K562 (cell line): Measurements from ENCODE around the gene TMC5. TPM values are rescaled to one million over a fixed set of nuclear protein-coding genes. Genes with fewer than 3 reads are reported as not detected.

Experiments
- ATAC-seq: fragments of 200-7000 bp; cut with Tn5 transposase; 3 replicates; pipeline ENCODE4 v1.9.1; 2020; ENCODE audit warnings: moderate library complexity
- BruUV-seq: library from RNA; stranded (reverse); fragments of 400-500 nt; replicated peaks from 2 replicates; lab custom pipeline; 2021; lab: Mats Ljungman, UMichigan
- CTCF ChIA-PET: fragments of 300-600 bp; formaldehyde crosslinking; extraction: SDS; loops from one replicate; lab custom pipeline; 2021; ENCODE audit warnings: low intra/inter-chr PET ratio; lab: Yijun Ruan, JAX
- POLR2A ChIA-PET: fragments of 300-600, 350-650 bp; sonication (Branson Sonifier 250); formaldehyde crosslinking; extraction: SDS; loops from one replicate; lab custom pipeline; 2021; ENCODE audit warnings: antibody characterized with exemption, inconsistent platforms; lab: Yijun Ruan, JAX
- DNase-seq, 4 experiments: peaks; one replicate each; pipeline versions ENCODE4 v3.0.0 to v3.0.0-alpha.2; 2011 to 2018; ENCODE audit warnings: low spot score in 3 of 4, mixed read lengths in 3 of 4; ENCODE audit errors: extremely low read depth in 1 of 4
- FAIRE-seq: peaks from 2 replicates; lab custom pipeline; 2011; peaks lifted over from hg19 to GRCh38; lab: Jason Lieb, UNC
- H2AFZ ChIP-seq: 2 replicates; pipeline ENCODE4 v1.6.0; 2011; ENCODE audit warnings: low read depth, low read length, control low read depth, inconsistent platforms
- H3K27ac ChIP-seq: fragments of 200-600 bp; 3 replicates; pipeline ENCODE4 v1.8.0; 2011; ENCODE audit warnings: low read depth, mild to moderate bottlenecking, control low read depth, inconsistent platforms, low read length, moderate library complexity, mixed read lengths; ENCODE audit errors: extremely low read depth
- H3K27me3 ChIP-seq, 2 experiments: fragments of 300-600 bp in 1 of 2; 2 replicates in 1 of 2; 3 replicates in 1 of 2; pipeline versions ENCODE4 v1.6.0 to v1.8.0; 2011; ENCODE audit warnings: inconsistent platforms in 2 of 2, low read length in 2 of 2, mild to moderate bottlenecking in 1 of 2, mixed read lengths in 1 of 2, moderate library complexity in 1 of 2; ENCODE audit not compliant: control insufficient read depth in 2 of 2, insufficient read depth in 2 of 2
- H3K36me3 ChIP-seq: fragments of 300-600 bp; 3 replicates; pipeline ENCODE4 v1.8.0; 2011; ENCODE audit warnings: mild to moderate bottlenecking, low read length, inconsistent platforms; ENCODE audit not compliant: control insufficient read depth, insufficient read depth
- H3K4me1 ChIP-seq, 2 experiments: fragments of 200-600 bp in 1 of 2; replicated peaks in 1 of 2; 2 replicates in 1 of 2; 3 replicates in 1 of 2; pipeline versions ENCODE4 v1.5.1 to v1.8.0; 2011; ENCODE audit warnings: inconsistent platforms in 2 of 2, low read length in 2 of 2, mild to moderate bottlenecking in 1 of 2, mixed read lengths in 1 of 2, moderate library complexity in 1 of 2; ENCODE audit not compliant: control insufficient read depth in 2 of 2, insufficient read depth in 2 of 2
- H3K4me2 ChIP-seq: 2 replicates; pipeline ENCODE4 v1.6.1; 2011; ENCODE audit warnings: low read length, control low read depth, inconsistent platforms, mixed read lengths; ENCODE audit not compliant: insufficient read depth
- H3K4me3 ChIP-seq: fragments of 200-600 bp; sonication (generic), shearing (Covaris generic); 2 replicates; pipeline ENCODE4 v1.5.1; 2016; ENCODE audit warnings: control low read depth, inconsistent platforms
- H3K79me2 ChIP-seq: fragments of 200-600 bp; 3 replicates; pipeline ENCODE4 v1.8.0; 2011; ENCODE audit warnings: low read length, inconsistent platforms; ENCODE audit not compliant: control insufficient read depth, insufficient read depth
- H3K9ac ChIP-seq, 2 experiments: 2 replicates each; pipeline versions ENCODE4 v1.6.0 to v1.6.1; 2011; ENCODE audit warnings: low read depth in 2 of 2, low read length in 2 of 2, control low read depth in 1 of 2, inconsistent platforms in 1 of 2, mild to moderate bottlenecking in 1 of 2, mixed read lengths in 1 of 2; ENCODE audit not compliant: insufficient read depth in 1 of 2
- H3K9me1 ChIP-seq: one replicate; pipeline ENCODE4 v1.6.0; 2011; ENCODE audit warnings: inconsistent platforms, mild to moderate bottlenecking, low read length, moderate library complexity; ENCODE audit not compliant: control insufficient read depth, insufficient read depth
- H3K9me3 ChIP-seq: replicated peaks from 2 replicates; pipeline ENCODE4 v1.5.1; 2011; ENCODE audit warnings: low read depth, low read length, inconsistent platforms; ENCODE audit not compliant: control insufficient read depth, insufficient read depth
- H4K20me1 ChIP-seq: replicated peaks from 2 replicates; pipeline ENCODE4 v1.6.1; 2011; ENCODE audit warnings: low read length, inconsistent platforms, mixed read lengths; ENCODE audit not compliant: control insufficient read depth, insufficient read depth
- SIN3B ChIP-seq: fragments of 450-650 bp; IDR thresholded peaks from 2 replicates; pipeline ENCODE4 v1.6.1; 2017; ENCODE audit warnings: low read depth, mild to moderate bottlenecking, moderate library complexity
- TAL1 ChIP-seq: fragments of 450-650 bp; IDR thresholded peaks from 2 replicates; pipeline ENCODE4 v1.6.1; 2016; ENCODE audit warnings: mild to moderate bottlenecking
- WGBS: fragments of 100-300 bp; shearing (Covaris generic); methylation state at CpG from one replicate; pipeline ENCODE4 v1.1.6; 2016; ENCODE audit warnings: low coverage, mixed read lengths; ENCODE audit not compliant: insufficient coverage; ENCODE audit errors: missing lambda C conversion rate; 5-methylcytosine and 5-hydroxymethylcytosine counted together
- in situ Hi-C: fragments of 300-500 bp; cut with MboI; formaldehyde crosslinking; loops from 4 replicates; pipeline ENCODE4 v1.15.0; 2018; ENCODE audit warnings: inconsistent platforms, mixed read lengths
- intact Hi-C: fragments of 100-400 bp; cut with micrococcal nuclease; formaldehyde crosslinking; loops from 2 replicates; pipeline ENCODE4 v1.14.2; 2022
- polyA plus RNA-seq, 8 experiments: library from polyadenylated mRNA; depleted of rRNA in 4 of 8; stranded (reverse) in 5 of 8; unstranded in 3 of 8; fragments of >200 nt; fragmentation: Nextera tagmentation in 2 of 8; fragmentation: Illumina TruSeq in 1 of 8; extraction: Ambion mirVana in 2 of 8; extraction: Trizol in 1 of 8; gene quantifications; 2 replicates each; pipeline versions ENCODE4 v1.2.1 to v1.2.3, GENCODE V29; 2011 to 2014; ENCODE audit warnings: inconsistent platforms in 1 of 8, missing spikeins in 1 of 8
- total RNA-seq, 7 experiments: library from RNA; depleted of rRNA in 6 of 7; stranded (reverse); fragments of >200 nt in 6 of 7; fragmentation: Illumina TruSeq in 2 of 7; extraction: Trizol in 2 of 7; gene quantifications; 2 replicates each; pipeline versions ENCODE4 v1.2.1 to v1.2.3, GENCODE V29; 2011 to 2021; ENCODE audit warnings: low replicate concordance in 1 of 7
- TF ChIP-seq, protein P1 (sequence below): fragments of 450-650 bp; IDR thresholded peaks from 2 replicates; pipeline ENCODE4 v1.6.1; 2016; ENCODE audit warnings: low read depth
- TF ChIP-seq, protein P2 (sequence below): fragments of 450-650 bp; IDR thresholded peaks from 2 replicates; pipeline ENCODE4 v1.6.1; 2016
- TF ChIP-seq, protein P3 (sequence below): fragments of 450-650 bp; IDR thresholded peaks from 2 replicates; pipeline ENCODE4 v1.7.1; 2018; ENCODE audit warnings: mild to moderate bottlenecking, low read depth; ENCODE audit not compliant: partially characterized antibody

The TMC5 gene
- total and polyA plus RNA-seq, 9 of the 15 experiments (the other 6 are each of a cell fraction or from before 2014, with no cell fraction given): 0.83 to 2.6 (median 1.6) TPM

DNA sequence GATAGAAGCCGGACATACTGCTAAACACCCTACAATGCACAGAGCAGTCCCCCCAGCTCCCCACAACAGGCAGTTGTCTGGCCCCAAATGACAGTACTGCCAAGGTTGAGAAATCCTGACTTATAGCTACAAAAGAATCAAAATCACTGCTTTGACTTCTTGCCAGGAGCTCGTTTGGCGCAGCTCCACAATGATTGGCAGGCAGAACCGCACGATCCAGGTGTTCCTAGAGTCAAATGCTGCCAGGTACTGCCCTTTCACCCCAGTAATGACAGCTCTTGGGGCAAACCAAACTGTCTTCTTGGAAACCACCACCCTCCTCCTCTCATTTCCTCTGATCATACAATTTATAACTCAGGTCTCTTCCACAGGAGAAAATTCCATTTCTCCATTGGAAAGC lies 2.2 kb upstream of the TMC5 start:
- Histone ChIP-seq H3K4me3 (no peak overlapping the region), H4K20me1 (no peaks in the 10 kb centered on the region), H3K27ac (no peak overlapping the region), H3K9me1 (no peaks in the 10 kb centered on the region), H3K79me2 (no peaks in the 10 kb centered on the region), H3K27me3 (peaks cover 0 to 3% of the 10 kb centered on the region in 2 experiments; a peak in 3 of 5 replicates), H2AFZ (no peak overlapping the region), H3K4me1 (peaks cover 7 to 12% of the 10 kb centered on the region in 2 experiments; a peak in 4 of 5 replicates), H3K36me3 (no peaks in the 10 kb centered on the region), H3K9ac (no peak overlapping the region), H3K9me3 (no peaks in the 10 kb centered on the region), H3K4me2 (no peak overlapping the region)
- intact Hi-C loops (no loop called here), in situ Hi-C loops (no loop called here)
- WGBS: 3% methylated on average over 5 of the region's 5 CpGs
- FAIRE-seq: no peak
- TF ChIP-seq, protein P1, sequence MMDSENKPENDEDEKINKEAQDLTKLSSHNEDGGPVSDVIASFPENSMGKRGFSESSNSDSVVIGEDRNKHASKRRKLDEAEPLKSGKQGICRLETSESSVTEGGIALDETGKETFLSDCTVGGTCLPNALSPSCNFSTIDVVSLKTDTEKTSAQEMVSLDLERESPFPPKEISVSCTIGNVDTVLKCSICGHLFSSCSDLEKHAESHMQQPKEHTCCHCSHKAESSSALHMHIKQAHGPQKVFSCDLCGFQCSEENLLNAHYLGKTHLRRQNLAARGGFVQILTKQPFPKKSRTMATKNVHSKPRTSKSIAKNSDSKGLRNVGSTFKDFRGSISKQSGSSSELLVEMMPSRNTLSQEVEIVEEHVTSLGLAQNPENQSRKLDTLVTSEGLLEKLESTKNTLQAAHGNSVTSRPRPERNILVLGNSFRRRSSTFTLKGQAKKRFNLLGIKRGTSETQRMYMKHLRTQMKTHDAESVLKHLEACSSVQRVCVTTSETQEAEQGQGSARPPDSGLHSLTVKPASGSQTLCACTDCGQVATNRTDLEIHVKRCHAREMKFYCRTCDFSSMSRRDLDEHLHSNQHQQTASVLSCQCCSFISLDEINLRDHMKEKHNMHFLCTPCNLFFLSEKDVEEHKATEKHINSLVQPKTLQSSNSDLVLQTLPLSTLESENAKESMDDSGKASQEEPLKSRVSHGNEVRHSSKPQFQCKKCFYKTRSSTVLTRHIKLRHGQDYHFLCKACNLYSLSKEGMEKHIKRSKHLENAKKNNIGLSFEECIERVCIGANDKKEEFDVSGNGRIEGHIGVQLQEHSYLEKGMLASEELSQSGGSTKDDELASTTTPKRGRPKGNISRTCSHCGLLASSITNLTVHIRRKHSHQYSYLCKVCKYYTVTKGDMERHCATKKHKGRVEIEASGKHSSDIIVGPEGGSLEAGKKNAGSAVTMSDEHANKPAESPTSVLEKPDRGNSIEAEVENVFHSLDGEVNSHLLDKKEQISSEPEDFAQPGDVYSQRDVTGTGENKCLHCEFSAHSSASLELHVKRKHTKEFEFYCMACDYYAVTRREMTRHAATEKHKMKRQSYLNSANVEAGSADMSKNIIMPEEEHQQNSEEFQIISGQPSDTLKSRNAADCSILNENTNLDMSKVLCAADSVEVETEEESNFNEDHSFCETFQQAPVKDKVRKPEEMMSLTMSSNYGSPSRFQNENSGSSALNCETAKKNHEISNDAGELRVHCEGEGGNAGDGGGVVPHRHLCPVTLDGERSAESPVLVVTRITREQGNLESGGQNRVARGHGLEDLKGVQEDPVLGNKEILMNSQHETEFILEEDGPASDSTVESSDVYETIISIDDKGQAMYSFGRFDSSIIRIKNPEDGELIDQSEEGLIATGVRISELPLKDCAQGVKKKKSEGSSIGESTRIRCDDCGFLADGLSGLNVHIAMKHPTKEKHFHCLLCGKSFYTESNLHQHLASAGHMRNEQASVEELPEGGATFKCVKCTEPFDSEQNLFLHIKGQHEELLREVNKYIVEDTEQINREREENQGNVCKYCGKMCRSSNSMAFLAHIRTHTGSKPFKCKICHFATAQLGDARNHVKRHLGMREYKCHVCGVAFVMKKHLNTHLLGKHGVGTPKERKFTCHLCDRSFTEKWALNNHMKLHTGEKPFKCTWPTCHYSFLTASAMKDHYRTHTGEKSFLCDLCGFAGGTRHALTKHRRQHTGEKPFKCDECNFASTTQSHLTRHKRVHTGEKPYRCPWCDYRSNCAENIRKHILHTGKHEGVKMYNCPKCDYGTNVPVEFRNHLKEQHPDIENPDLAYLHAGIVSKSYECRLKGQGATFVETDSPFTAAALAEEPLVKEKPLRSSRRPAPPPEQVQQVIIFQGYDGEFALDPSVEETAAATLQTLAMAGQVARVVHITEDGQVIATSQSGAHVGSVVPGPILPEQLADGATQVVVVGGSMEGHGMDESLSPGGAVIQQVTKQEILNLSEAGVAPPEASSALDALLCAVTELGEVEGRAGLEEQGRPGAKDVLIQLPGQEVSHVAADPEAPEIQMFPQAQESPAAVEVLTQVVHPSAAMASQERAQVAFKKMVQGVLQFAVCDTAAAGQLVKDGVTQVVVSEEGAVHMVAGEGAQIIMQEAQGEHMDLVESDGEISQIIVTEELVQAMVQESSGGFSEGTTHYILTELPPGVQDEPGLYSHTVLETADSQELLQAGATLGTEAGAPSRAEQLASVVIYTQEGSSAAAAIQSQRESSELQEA: no peak
- TF ChIP-seq, protein P2, sequence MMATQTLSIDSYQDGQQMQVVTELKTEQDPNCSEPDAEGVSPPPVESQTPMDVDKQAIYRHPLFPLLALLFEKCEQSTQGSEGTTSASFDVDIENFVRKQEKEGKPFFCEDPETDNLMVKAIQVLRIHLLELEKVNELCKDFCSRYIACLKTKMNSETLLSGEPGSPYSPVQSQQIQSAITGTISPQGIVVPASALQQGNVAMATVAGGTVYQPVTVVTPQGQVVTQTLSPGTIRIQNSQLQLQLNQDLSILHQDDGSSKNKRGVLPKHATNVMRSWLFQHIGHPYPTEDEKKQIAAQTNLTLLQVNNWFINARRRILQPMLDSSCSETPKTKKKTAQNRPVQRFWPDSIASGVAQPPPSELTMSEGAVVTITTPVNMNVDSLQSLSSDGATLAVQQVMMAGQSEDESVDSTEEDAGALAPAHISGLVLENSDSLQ: peak; percentile 28; the same call in 1 of the 2 replicates
- TF ChIP-seq TAL1 (no peak), SIN3B (no peak)
- TF ChIP-seq, protein P3, sequence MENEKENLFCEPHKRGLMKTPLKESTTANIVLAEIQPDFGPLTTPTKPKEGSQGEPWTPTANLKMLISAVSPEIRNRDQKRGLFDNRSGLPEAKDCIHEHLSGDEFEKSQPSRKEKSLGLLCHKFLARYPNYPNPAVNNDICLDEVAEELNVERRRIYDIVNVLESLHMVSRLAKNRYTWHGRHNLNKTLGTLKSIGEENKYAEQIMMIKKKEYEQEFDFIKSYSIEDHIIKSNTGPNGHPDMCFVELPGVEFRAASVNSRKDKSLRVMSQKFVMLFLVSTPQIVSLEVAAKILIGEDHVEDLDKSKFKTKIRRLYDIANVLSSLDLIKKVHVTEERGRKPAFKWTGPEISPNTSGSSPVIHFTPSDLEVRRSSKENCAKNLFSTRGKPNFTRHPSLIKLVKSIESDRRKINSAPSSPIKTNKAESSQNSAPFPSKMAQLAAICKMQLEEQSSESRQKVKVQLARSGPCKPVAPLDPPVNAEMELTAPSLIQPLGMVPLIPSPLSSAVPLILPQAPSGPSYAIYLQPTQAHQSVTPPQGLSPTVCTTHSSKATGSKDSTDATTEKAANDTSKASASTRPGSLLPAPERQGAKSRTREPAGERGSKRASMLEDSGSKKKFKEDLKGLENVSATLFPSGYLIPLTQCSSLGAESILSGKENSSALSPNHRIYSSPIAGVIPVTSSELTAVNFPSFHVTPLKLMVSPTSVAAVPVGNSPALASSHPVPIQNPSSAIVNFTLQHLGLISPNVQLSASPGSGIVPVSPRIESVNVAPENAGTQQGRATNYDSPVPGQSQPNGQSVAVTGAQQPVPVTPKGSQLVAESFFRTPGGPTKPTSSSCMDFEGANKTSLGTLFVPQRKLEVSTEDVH: no peak
- DNase-seq: no peak
- no TSS peak for BruUV-seq
- POLR2A ChIA-PET: no interaction called here
- CTCF ChIA-PET: no interaction called here
- no peak for ATAC-seq
